Measurements from ENCODE around the gene GNS.

GNS gene

DNA sequence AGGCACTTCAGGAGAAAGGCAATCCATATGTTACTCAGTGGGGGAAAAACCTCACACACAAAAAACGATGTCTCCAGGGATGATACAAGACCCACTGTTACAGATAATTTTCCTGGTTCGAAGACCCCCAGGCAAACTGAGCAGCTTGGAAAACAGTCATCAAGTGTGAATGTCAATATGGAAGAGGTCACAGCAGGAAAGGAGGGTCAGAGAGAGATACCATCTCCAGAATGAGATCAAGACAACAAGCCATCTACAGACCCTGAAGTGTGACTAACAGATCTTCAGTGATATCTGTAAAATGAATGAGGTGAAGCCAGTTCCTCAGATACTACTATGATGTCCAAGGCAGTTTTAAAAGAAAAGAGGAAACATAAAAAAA is 28.6 kb downstream of the GNS start:
- Histone ChIP-seq H3K4me3 (ENCODE audit: low read depth, low read length) (no peak overlapping the region), H3K27me3 (replicated peaks) (no peaks in the 10 kb centered on the region), H3K27ac (no peak overlapping the region), H3K36me3 (replicated peaks) (peaks cover 4% of the 10 kb centered on the region)
- TF ChIP-seq CTCF (IDR thresholded peaks at IDR 0.05; ENCODE audit: low read depth, low read length, missing control alignments) = no peak
- in situ Hi-C loops (cut with HindIII; ENCODE audit: low pct_ligation_motif_present, low sequenced_read_pairs) = no loop called here
- DNase-seq = no peak

GRCh38 chr12:64729909-64730587 is 29.2 kb downstream of the GNS start:
- H3K27me3 ChIP-seq (replicated peaks) = no peaks in the 10 kb centered on the region
- H3K27ac ChIP-seq = no peak overlapping the region
- H3K4me3 ChIP-seq (ENCODE audit: low read depth, low read length) = no peak overlapping the region
- no peak for TF ChIP-seq CTCF (IDR thresholded peaks at IDR 0.05; ENCODE audit: low read depth, low read length, missing control alignments)
- in situ Hi-C loops (cut with HindIII; ENCODE audit: low pct_ligation_motif_present, low sequenced_read_pairs) = no loop called here
- DNase-seq = no peak
- peaks cover 4% of the 10 kb centered on the region for H3K36me3 ChIP-seq (replicated peaks)

DNA sequence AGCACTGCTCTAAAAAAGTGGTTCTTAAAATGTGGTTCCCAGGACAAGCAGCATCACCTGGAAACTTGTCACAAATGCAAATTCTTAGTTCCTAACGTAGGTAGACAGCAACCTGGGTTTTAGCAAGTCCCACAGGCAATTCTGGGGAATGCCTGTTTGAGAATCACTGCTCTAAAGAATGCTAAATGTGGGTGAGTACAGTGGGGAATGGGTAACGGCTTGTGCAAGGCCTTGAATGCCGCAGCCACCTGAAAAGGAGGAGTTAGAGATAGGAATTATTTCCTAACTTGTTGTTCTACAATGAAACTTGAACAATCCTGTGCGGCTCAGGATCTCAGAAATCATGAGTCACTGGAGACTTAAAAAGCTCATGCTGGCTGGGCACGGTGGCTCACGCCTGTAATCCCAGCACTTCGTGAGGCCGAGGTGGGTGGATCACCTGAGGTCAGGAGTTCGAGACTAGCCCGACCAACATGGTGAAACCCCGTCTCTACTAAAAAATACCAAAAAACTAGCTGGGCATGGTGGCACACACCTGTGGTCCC is 34.9 kb downstream of the GNS start:
- in situ Hi-C loops (cut with HindIII; ENCODE audit: low pct_ligation_motif_present, low sequenced_read_pairs) = no loop called here
- DNase-seq = no peak
- TF ChIP-seq CTCF (IDR thresholded peaks at IDR 0.05; ENCODE audit: low read depth, low read length, missing control alignments) = no peak
- H3K36me3 ChIP-seq (replicated peaks) = peaks cover 29% of the 10 kb centered on the region
- no peaks in the 10 kb centered on the region for H3K27me3 ChIP-seq (replicated peaks)
- H3K4me3 ChIP-seq (ENCODE audit: low read depth, low read length) = no peak overlapping the region
- H3K27ac ChIP-seq = no peak overlapping the region

- H3K27me3 ChIP-seq (replicated peaks) = no peaks in the 10 kb centered on the region
- peaks cover 30% of the 10 kb centered on the region for H3K36me3 ChIP-seq (replicated peaks)
- in situ Hi-C loops (cut with HindIII; ENCODE audit: low pct_ligation_motif_present, low sequenced_read_pairs) = no loop called here
- no peak for TF ChIP-seq CTCF (IDR thresholded peaks at IDR 0.05; ENCODE audit: low read depth, low read length, missing control alignments)
- DNase-seq = no peak
- no peak overlapping the region for H3K27ac ChIP-seq
- no peak overlapping the region for H3K4me3 ChIP-seq (ENCODE audit: low read depth, low read length)
Measured at GRCh38 chr12:64723630-64724029, 35.6 kb downstream of the GNS start.

DNA sequence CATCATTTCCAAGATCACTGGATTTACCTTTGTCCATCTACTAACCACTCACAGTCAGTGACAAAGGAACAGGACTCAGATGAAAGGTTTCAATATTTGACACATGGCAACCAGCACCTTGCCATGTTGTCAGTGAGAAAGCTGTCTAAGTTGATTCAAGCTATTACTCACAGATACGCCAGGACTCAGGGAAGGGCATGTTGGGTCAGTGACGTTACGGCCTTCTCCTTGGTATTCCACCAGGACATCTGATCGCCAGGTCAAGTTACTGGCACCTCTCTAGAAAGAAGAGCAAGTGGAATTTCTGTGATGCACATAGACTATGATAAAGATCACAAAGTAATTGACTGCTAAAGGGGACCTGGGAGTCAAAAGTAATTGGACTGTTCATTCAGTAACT is 36.4 kb downstream of the GNS start:
- no peaks in the 10 kb centered on the region for H3K27me3 ChIP-seq (replicated peaks)
- H3K36me3 ChIP-seq (replicated peaks) = peaks cover 32% of the 10 kb centered on the region
- no peak overlapping the region for H3K4me3 ChIP-seq (ENCODE audit: low read depth, low read length)
- no peak for TF ChIP-seq CTCF (IDR thresholded peaks at IDR 0.05; ENCODE audit: low read depth, low read length, missing control alignments)
- no peak overlapping the region for H3K27ac ChIP-seq
- in situ Hi-C loops (cut with HindIII; ENCODE audit: low pct_ligation_motif_present, low sequenced_read_pairs) = no loop called here
- DNase-seq = no peak

DNA sequence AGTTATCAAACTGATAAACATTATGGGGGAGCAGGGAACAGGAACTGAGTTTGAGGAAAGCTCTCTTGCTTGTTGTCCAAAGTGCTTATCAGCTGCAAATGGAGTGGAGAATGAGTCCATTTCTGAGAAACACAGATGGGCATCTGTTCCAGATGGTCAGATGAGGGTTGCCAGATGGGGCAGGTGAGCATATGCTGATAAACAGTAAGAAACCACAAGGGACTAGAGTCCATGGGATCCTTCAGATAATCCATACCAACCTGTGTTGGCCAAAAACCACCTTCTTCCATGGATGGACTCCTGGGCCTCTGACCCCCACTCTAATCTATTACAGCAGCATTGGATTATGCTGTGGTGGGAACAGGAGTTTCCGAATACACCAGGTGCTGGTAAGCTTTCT is 38.3 kb downstream of the GNS start:
- TF ChIP-seq CTCF (IDR thresholded peaks at IDR 0.05; ENCODE audit: low read depth, low read length, missing control alignments) = no peak
- Histone ChIP-seq H3K36me3 (replicated peaks) (peaks cover 38% of the 10 kb centered on the region), H3K27ac (no peak overlapping the region), H3K27me3 (replicated peaks) (no peaks in the 10 kb centered on the region), H3K4me3 (ENCODE audit: low read depth, low read length) (no peak overlapping the region)
- in situ Hi-C loops (cut with HindIII; ENCODE audit: low pct_ligation_motif_present, low sequenced_read_pairs) = no loop called here
- no peak for DNase-seq
